ENCODE measurements around the gene PKNOX2. TPM values are rescaled to one million over a fixed set of nuclear protein-coding genes. Genes with fewer than 3 reads are reported as not detected.

Gene PKNOX2
- total RNA-seq, 1 donor from 2014 or later, result 17.8 TPM

GRCh38 chr11:125163431-125164063 lies 1.0 kb upstream of the PKNOX2 start:
- Histone ChIP-seq H3K4me1 (peaks cover 19% of the 10 kb centered on the region), H3K27ac (peak overlapping the region; percentile 43), H3K36me3 (no peaks in the 10 kb centered on the region), H3K4me3 (no peak overlapping the region), H3K27me3 (peaks cover 43% of the 10 kb centered on the region), H3K9me3 (no peaks in the 10 kb centered on the region)
- intact Hi-C loops (cut with DNase I), result no loop called here
- DNase-seq (no peak), ATAC-seq (no peak)
- no peak for TF ChIP-seq CTCF (IDR thresholded peaks at IDR 0.05)

- H3K27ac ChIP-seq, result peak overlapping the region; percentile 42
- H3K27me3 ChIP-seq, result peaks cover 48% of the 10 kb centered on the region
- intact Hi-C loops (cut with DNase I), result no loop called here
- no peaks in the 10 kb centered on the region for H3K9me3 ChIP-seq
- ATAC-seq (no peak), DNase-seq (no peak)
- peaks cover 23% of the 10 kb centered on the region for H3K4me1 ChIP-seq
- no peak for TF ChIP-seq CTCF (IDR thresholded peaks at IDR 0.05)
- no peaks in the 10 kb centered on the region for H3K36me3 ChIP-seq
- peak overlapping the region; percentile 67 for H3K4me3 ChIP-seq
These were observed 495 bp upstream of the PKNOX2 start for GRCh38 chr11:125164091-125164421.

- Histone ChIP-seq H3K27ac (peak overlapping the region; percentile 85), H3K4me1 (peaks cover 31% of the 10 kb centered on the region), H3K27me3 (peaks cover 48% of the 10 kb centered on the region), H3K9me3 (no peaks in the 10 kb centered on the region), H3K4me3 (peak overlapping the region; percentile 67), H3K36me3 (no peaks in the 10 kb centered on the region)
- no peak for TF ChIP-seq CTCF (IDR thresholded peaks at IDR 0.05)
- DNase-seq (peak; percentile 70), ATAC-seq (peak; percentile 29)
- intact Hi-C loops (cut with DNase I), result no loop called here
These were observed 726 bp downstream of the PKNOX2 start for GRCh38 chr11:125165111-125165842.

- TF ChIP-seq CTCF (IDR thresholded peaks at IDR 0.05), result no peak
- H3K4me1 ChIP-seq, result peaks cover 31% of the 10 kb centered on the region
- intact Hi-C loops (cut with DNase I), result no loop called here
- peak overlapping the region; percentile 67 for H3K4me3 ChIP-seq
- ATAC-seq, result no peak
- no peak for DNase-seq
- H3K27me3 ChIP-seq, result peaks cover 48% of the 10 kb centered on the region
- no peaks in the 10 kb centered on the region for H3K36me3 ChIP-seq
- no peaks in the 10 kb centered on the region for H3K9me3 ChIP-seq
- H3K27ac ChIP-seq, result peak overlapping the region; percentile 85
These were observed 1.6 kb downstream of the PKNOX2 start for GRCh38 chr11:125165843-125166763.

DNA sequence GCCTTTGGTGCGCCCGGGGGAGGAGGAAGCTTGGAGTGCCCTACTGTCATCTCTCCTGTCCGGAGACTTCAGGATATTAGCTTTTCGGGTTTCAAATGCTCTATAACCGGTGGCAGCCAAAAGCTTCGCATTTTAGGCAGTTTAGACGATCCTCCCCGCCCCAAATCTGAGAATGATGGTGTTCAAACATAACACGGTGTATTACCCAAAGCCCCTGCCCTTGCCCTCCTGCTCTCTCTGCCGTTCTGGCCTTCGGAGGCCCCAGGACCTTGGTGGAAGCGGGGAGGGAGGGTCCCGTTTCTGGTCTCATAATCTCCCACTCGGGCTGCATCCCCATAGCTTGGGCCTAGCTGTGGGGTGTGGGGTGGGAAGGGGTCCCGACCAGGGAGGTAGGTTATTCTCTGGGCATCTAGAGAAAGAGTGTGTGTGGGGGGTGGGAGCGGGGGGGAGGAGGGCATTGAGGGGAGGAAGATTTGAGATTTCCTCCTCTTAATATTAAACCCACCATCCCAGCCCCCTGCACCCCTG lies 2.3 kb downstream of the PKNOX2 start:
- Histone ChIP-seq H3K27me3 (peaks cover 48% of the 10 kb centered on the region), H3K27ac (peak overlapping the region; percentile 85), H3K4me1 (peaks cover 31% of the 10 kb centered on the region), H3K36me3 (no peaks in the 10 kb centered on the region), H3K9me3 (no peaks in the 10 kb centered on the region), H3K4me3 (peak overlapping the region; percentile 67)
- no peak for TF ChIP-seq CTCF (IDR thresholded peaks at IDR 0.05)
- intact Hi-C loops (cut with DNase I), result no loop called here
- no peak for DNase-seq
- no peak for ATAC-seq

All from upper lobe of right lung (tissue), 1 donor.